Fibroblast of lung (primary cell): ENCODE results near the gene MAP1LC3A. TPM values are rescaled to one million over a fixed set of nuclear protein-coding genes. Genes with fewer than 3 reads are reported as not detected.

Source experiments
- DNase-seq, 2 donors: peaks; one replicate each; pipeline versions ENCODE4 v3.0.0 to v3.0.0-alpha.2; 2010; ENCODE audit warnings: low read depth in 2 of 2
- H2AFZ ChIP-seq: 2 replicates; pipeline ENCODE4 v1.5.1; 2012; ENCODE audit warnings: low read length, control low read depth, inconsistent platforms
- H3K27ac ChIP-seq: 2 replicates; pipeline ENCODE4 v1.5.1; 2011; ENCODE audit warnings: low read length, control low read depth; ENCODE audit not compliant: insufficient read depth
- H3K27me3 ChIP-seq: 2 replicates; pipeline ENCODE4 v1.5.1; 2011; ENCODE audit warnings: mild to moderate bottlenecking, low read length; ENCODE audit not compliant: control insufficient read depth, insufficient read depth
- H3K36me3 ChIP-seq: 2 replicates; pipeline ENCODE4 v1.5.1; 2011; ENCODE audit warnings: low read length; ENCODE audit not compliant: control insufficient read depth, insufficient read depth
- H3K4me1 ChIP-seq: 2 replicates; pipeline ENCODE4 v1.5.1; 2011; ENCODE audit warnings: low read length; ENCODE audit not compliant: control insufficient read depth, insufficient read depth; ENCODE audit errors: extremely low read depth
- H3K4me2 ChIP-seq: 2 replicates; pipeline ENCODE4 v1.5.1; 2011; ENCODE audit warnings: low read length, control low read depth; ENCODE audit not compliant: insufficient read depth; ENCODE audit errors: extremely low read depth
- H3K4me3 ChIP-seq, 4 experiments: fragments of 200-600 bp in 1 of 4; sonication (generic) in 1 of 4; replicated peaks in 1 of 4; 2 replicates each; pipeline ENCODE4 v1.5.1; 2011 to 2016; ENCODE audit warnings: low read length in 4 of 4, low read depth in 3 of 4, mild to moderate bottlenecking in 3 of 4, control low read depth in 2 of 4, inconsistent platforms in 1 of 4, mixed read lengths in 1 of 4; ENCODE audit not compliant: insufficient read depth in 1 of 4; ENCODE audit errors: control extremely low read depth in 1 of 4
- H3K79me2 ChIP-seq: 2 replicates; pipeline ENCODE4 v1.5.1; 2012; ENCODE audit warnings: mild to moderate bottlenecking, low read length, inconsistent platforms; ENCODE audit not compliant: control insufficient read depth, insufficient read depth
- H3K9ac ChIP-seq: 2 replicates; pipeline ENCODE4 v1.5.1; 2011; ENCODE audit warnings: mild to moderate bottlenecking, low read length, control low read depth; ENCODE audit not compliant: insufficient read depth
- H3K9me3 ChIP-seq: 2 replicates; pipeline ENCODE4 v1.5.1; 2012; ENCODE audit warnings: low read depth, low read length; ENCODE audit not compliant: control insufficient read depth, insufficient read depth
- H4K20me1 ChIP-seq: 2 replicates; pipeline ENCODE4 v1.5.1; 2011; ENCODE audit warnings: low read length; ENCODE audit not compliant: control insufficient read depth, insufficient read depth; ENCODE audit errors: extremely low read depth
- EZH2 ChIP-seq: IDR thresholded peaks from 2 replicates; pipeline ENCODE4 v1.5.1; 2012; ENCODE audit warnings: low read length, control low read depth, mild to moderate bottlenecking; ENCODE audit errors: missing control alignments
- polyA plus RNA-seq, 2 donors: library from polyadenylated mRNA; depleted of rRNA in 1 of 2; stranded (reverse) in 1 of 2; unstranded in 1 of 2; fragments of >200 nt; gene quantifications; 2 replicates each; pipeline ENCODE4 v1.2.1, GENCODE V29; 2011 to 2012; ENCODE audit warnings: missing spikeins in 1 of 2
- total RNA-seq: library from RNA; depleted of rRNA; stranded (reverse); fragments of >200 nt; gene quantifications from 2 replicates; pipeline ENCODE4 v1.2.1, GENCODE V29; 2014
- TF ChIP-seq, protein P1 (sequence below), 2 donors: IDR thresholded peaks in 1 of 2; conservative IDR thresholded peaks in 1 of 2; 1 replicate in 1 of 2; 2 replicates in 1 of 2; pipeline ENCODE4 v1.5.1; 2011 to 2012; ENCODE audit warnings: low read length in 2 of 2, control low read depth in 1 of 2, inconsistent platforms in 1 of 2, low read depth in 1 of 2, mild to moderate bottlenecking in 1 of 2

MAP1LC3A gene
- total and polyA plus RNA-seq, 2 donors (not counting 1 experiment from before 2014, with no cell fraction given) = 19.3 to 30.4 TPM

DNA sequence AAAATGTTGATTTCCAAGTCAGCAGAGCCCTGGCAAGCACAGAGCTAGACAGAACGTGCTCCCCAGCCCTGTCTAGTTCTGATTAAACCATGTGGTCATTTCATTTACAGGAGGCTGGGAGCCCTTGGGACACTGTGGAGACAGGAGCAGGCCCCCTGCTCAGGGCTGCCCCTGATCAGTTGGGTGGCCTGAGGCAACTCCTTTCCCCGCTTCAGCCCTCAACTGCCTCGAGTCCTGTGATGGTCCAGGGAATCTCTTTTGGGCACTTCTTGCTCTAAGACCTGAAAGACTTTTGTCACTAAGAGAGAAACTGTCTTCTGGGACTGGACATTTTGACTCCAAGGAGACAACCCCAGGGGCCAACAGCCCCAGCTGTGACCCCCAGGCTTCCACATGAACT, 28.8 kb upstream of the MAP1LC3A start:
- Histone ChIP-seq H4K20me1 (no peaks in the 10 kb centered on the region), H3K9ac (no peak overlapping the region), H3K27ac (no peak overlapping the region), H3K4me2 (no peak overlapping the region), H3K27me3 (no peaks in the 10 kb centered on the region), H3K79me2 (peaks cover 33% of the 10 kb centered on the region), H3K36me3 (peaks cover 31% of the 10 kb centered on the region), H3K9me3 (no peaks in the 10 kb centered on the region), H3K4me1 (peaks cover 19% of the 10 kb centered on the region), H2AFZ (no peak overlapping the region), H3K4me3 (no peak overlapping the region)
- TF ChIP-seq, protein P1, sequence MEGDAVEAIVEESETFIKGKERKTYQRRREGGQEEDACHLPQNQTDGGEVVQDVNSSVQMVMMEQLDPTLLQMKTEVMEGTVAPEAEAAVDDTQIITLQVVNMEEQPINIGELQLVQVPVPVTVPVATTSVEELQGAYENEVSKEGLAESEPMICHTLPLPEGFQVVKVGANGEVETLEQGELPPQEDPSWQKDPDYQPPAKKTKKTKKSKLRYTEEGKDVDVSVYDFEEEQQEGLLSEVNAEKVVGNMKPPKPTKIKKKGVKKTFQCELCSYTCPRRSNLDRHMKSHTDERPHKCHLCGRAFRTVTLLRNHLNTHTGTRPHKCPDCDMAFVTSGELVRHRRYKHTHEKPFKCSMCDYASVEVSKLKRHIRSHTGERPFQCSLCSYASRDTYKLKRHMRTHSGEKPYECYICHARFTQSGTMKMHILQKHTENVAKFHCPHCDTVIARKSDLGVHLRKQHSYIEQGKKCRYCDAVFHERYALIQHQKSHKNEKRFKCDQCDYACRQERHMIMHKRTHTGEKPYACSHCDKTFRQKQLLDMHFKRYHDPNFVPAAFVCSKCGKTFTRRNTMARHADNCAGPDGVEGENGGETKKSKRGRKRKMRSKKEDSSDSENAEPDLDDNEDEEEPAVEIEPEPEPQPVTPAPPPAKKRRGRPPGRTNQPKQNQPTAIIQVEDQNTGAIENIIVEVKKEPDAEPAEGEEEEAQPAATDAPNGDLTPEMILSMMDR (conservative IDR thresholded peaks at IDR 0.05 in 1 of 2, IDR thresholded peaks at IDR 0.05 in 1 of 2; ENCODE audit: low read depth in 1 of 2, low read length in 2 of 2) = no peak
- no peak for TF ChIP-seq EZH2
- no peak for DNase-seq

DNA sequence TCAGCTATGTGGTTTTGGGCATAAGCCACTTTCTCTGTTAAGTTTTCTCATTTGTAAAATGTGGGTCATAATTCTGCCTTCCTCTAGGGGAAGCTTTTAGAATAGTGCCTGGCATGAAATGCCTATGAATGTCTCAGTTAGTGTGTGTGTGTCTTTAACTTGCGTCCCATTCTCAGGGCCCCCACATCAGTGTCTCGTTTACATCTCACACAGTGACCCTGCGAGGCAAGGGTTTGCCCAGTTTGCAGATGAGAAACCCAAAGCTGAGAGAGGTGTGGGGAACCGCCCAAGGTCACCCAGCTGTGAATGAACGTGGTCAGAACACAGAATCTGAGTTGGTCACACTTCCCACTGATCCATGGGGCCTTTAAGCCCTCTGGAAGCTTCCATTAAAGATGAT, 28.2 kb upstream of the MAP1LC3A start:
- H3K4me2 ChIP-seq = no peak overlapping the region
- no peak overlapping the region for H3K9ac ChIP-seq
- H4K20me1 ChIP-seq = no peaks in the 10 kb centered on the region
- TF ChIP-seq EZH2 = no peak
- TF ChIP-seq, protein P1 (conservative IDR thresholded peaks at IDR 0.05 in 1 of 2, IDR thresholded peaks at IDR 0.05 in 1 of 2; ENCODE audit: low read depth in 1 of 2, low read length in 2 of 2) = no peak
- H3K9me3 ChIP-seq = no peaks in the 10 kb centered on the region
- H3K27me3 ChIP-seq = no peaks in the 10 kb centered on the region
- H3K36me3 ChIP-seq = peaks cover 33% of the 10 kb centered on the region
- peaks cover 14% of the 10 kb centered on the region for H3K4me1 ChIP-seq
- no peak overlapping the region for H3K4me3 ChIP-seq
- H3K79me2 ChIP-seq = peaks cover 27% of the 10 kb centered on the region
- no peak overlapping the region for H3K27ac ChIP-seq
- DNase-seq = no peak
- H2AFZ ChIP-seq = no peak overlapping the region

DNA sequence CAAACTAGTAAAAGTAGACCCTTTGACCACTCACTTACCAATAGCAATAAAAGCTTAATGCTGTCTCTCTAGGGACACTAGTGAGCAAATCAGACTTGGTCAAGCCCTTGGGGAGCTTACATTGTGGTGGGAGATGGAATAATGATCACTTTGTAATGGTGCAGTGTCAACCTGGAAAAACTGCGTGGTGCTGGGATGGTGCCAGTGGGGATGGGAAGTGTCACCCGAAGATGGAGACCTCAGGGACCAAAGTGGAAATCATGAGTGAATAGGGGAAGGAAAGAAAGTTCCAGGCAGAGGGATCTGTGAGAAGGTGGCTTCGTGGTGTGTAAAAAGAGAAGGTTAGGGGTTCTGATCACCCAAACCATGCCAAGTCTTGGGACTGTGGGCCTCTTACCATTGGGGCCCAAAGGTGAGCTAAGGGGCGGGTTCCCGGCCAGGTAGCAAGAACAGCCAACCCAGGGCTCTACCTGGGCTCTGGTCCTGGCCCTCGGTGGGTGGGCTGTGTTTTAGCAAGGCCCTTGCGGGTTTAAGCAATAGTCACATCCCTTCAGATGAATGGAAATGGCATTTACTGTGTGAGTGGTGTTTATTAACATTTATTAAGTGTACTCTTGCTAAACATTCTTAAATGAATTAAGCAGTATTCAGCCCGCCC, 26.8 kb upstream of the MAP1LC3A start:
- H3K4me3 ChIP-seq = no peak overlapping the region
- peaks cover 25% of the 10 kb centered on the region for H3K79me2 ChIP-seq

More for the DNA sequence above, 26.8 kb upstream of the MAP1LC3A start:
- Histone ChIP-seq H2AFZ (no peak overlapping the region), H3K27me3 (no peaks in the 10 kb centered on the region), H4K20me1 (no peaks in the 10 kb centered on the region), H3K36me3 (peaks cover 41% of the 10 kb centered on the region), H3K4me2 (no peak overlapping the region), H3K9me3 (no peaks in the 10 kb centered on the region), H3K4me1 (peaks cover 3% of the 10 kb centered on the region), H3K9ac (no peak overlapping the region), H3K27ac (no peak overlapping the region)
- no peak for TF ChIP-seq EZH2
- TF ChIP-seq, protein P1 (conservative IDR thresholded peaks at IDR 0.05 in 1 of 2, IDR thresholded peaks at IDR 0.05 in 1 of 2; ENCODE audit: low read depth in 1 of 2, low read length in 2 of 2) = no peak
- no peak for DNase-seq
